Right lobe of liver (tissue), 4 donors: ENCODE measurements around the gene SRD5A1.

Experiments used
- POLR2A ChIP-seq: fragments of 450-650 bp; IDR thresholded peaks from one replicate; pipeline ENCODE4 v1.6.1; 2017; ENCODE audit warnings: antibody characterized with exemption, mild to moderate bottlenecking
- TF ChIP-seq, protein P1 (sequence below), 4 donors: fragments of 200-600 bp in 3 of 4; fragments of 450-650 bp in 1 of 4; IDR thresholded peaks; one replicate each; pipeline versions ENCODE4 v1.5.1 to v1.8.0; 2016 to 2022; ENCODE audit warnings: antibody characterized with exemption in 4 of 4, mild to moderate bottlenecking in 2 of 4
- donor health status: DM: no; HTN: no; CAD: no.
- donor health status: DM: no; HTN: no; CAD: no.
- donor health status: DM: no; HTN: yes; CAD: no.

GRCh38 chr5:6587171-6587570 is 46.1 kb upstream of the SRD5A1 start:
- TF ChIP-seq, protein P1, sequence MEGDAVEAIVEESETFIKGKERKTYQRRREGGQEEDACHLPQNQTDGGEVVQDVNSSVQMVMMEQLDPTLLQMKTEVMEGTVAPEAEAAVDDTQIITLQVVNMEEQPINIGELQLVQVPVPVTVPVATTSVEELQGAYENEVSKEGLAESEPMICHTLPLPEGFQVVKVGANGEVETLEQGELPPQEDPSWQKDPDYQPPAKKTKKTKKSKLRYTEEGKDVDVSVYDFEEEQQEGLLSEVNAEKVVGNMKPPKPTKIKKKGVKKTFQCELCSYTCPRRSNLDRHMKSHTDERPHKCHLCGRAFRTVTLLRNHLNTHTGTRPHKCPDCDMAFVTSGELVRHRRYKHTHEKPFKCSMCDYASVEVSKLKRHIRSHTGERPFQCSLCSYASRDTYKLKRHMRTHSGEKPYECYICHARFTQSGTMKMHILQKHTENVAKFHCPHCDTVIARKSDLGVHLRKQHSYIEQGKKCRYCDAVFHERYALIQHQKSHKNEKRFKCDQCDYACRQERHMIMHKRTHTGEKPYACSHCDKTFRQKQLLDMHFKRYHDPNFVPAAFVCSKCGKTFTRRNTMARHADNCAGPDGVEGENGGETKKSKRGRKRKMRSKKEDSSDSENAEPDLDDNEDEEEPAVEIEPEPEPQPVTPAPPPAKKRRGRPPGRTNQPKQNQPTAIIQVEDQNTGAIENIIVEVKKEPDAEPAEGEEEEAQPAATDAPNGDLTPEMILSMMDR (IDR thresholded peaks at IDR 0.05), result no peak
- no peak for TF ChIP-seq POLR2A
